LNCAP (cell line): ENCODE data around the gene IFT122.

Source experiments
- TF ChIP-seq, protein P1 (sequence below): fragments of 450-650 bp; IDR thresholded peaks from 2 replicates; pipeline ENCODE4 v1.5.1; 2017; ENCODE audit warnings: mild to moderate bottlenecking

Gene IFT122

DNA sequence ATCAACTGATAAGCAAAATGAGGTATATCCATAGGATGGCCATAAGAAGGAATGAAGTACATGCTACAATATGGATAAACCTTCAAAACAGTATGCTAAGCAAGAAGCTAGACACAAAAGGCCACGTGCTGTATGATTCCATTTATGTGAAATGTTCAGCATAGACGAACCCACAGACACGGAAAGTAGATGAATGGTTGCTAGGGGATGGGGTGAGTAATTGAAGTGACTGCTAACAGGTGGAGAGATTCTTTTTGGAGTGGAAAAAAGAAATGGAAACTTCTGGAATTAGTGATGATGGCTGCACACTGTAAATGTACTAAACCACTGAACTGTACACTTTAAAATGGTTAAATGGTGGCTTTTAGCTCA lies 11.0 kb upstream of the IFT122 start:
- TF ChIP-seq, protein P1, sequence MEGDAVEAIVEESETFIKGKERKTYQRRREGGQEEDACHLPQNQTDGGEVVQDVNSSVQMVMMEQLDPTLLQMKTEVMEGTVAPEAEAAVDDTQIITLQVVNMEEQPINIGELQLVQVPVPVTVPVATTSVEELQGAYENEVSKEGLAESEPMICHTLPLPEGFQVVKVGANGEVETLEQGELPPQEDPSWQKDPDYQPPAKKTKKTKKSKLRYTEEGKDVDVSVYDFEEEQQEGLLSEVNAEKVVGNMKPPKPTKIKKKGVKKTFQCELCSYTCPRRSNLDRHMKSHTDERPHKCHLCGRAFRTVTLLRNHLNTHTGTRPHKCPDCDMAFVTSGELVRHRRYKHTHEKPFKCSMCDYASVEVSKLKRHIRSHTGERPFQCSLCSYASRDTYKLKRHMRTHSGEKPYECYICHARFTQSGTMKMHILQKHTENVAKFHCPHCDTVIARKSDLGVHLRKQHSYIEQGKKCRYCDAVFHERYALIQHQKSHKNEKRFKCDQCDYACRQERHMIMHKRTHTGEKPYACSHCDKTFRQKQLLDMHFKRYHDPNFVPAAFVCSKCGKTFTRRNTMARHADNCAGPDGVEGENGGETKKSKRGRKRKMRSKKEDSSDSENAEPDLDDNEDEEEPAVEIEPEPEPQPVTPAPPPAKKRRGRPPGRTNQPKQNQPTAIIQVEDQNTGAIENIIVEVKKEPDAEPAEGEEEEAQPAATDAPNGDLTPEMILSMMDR: no peak

DNA sequence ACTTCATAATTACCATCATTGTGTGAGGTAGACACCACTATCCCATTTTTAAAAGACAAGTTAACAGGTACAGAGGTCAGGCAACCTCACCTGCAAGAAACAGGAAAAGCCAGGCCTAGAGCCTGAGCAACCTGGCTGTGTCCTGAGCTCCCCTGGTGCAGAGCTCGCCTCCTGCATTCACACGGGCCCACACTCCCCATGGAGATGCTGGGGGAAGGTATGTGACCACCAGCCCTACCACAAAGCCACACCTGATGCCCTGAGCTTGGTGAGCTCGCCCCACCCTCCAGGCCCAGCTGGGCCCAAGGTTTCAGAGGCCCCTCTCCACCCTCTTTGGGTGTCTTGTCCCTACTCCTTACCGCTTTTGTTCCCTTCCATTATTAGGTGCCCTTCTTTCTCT lies 10.4 kb upstream of the IFT122 start:
- TF ChIP-seq, protein P1: no peak

DNA sequence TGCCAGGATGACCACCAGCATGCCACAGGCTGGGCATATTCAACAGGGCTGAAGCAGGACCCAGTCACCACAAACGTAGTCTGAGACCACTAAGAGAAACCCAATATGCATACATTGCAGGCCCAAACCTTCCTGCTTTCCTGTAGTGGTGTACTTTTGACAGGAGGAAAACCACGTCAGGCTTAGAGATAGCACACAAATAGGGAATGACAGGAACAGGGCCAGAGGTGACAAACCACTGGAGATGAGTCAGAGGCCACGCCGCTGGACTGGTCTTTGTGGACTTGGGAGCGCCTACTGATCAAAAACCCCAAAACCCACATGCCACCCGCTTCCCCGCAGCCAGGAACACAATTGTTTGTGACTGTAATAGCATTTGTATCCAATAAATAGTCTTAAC lies 8.0 kb upstream of the IFT122 start:
- TF ChIP-seq, protein P1: no peak

DNA sequence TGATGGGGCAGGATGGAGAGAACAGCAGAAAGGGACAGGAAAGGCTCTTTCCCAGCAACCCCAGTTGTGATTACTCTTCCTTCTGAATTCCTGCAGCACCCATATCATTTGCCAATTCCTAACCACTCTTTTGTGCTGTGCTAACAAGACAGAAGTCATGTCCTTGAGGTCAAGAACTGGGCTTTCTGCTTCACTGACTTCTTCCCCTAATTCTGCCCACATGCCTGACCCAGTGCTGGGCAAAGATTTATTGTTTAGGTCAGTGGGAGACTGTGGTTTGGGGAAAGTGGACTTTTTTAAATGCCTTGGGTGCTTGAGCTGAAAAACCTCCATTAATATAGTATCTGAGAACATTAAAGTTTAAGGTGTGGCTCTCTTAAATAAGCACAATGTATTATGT lies 7.4 kb upstream of the IFT122 start:
- TF ChIP-seq, protein P1: no peak

DNA sequence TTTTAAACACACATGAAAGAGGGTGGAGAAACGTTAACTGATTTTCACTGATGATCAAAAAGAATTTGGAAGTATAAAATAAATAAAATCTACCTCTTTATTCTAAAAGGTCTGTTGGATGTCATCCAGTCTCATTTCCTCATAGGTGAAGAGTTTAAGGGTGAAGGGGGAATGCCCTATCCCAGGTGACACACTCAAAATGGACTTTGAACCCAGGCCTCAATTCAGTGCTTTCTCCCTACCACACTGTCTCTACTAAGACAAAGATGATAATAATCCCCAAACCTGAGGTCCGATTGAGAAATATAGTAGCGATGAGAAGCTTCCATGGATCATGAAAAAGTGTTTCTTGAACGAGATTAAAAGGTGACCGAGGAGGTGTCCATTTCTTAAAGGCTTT lies 6.5 kb upstream of the IFT122 start:
- TF ChIP-seq, protein P1: no peak

DNA sequence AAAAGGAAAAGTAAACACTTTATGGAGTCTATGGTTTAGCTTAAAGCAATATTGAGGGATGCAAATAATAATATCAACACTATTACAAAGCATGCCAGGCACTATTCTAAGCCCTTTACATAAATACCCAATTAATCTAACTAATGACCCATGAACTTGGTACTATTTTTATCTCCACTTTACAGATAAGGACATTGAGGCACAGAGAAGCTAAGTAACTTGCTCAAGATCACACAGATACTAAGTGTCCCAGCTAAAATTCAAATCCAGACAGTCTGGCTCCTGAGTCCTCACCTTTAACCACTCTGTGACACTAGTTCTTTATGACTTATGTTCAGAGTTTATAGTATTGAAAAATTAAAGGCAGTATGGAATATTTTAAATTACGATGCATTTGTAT lies 5.9 kb upstream of the IFT122 start:
- TF ChIP-seq, protein P1: no peak

DNA sequence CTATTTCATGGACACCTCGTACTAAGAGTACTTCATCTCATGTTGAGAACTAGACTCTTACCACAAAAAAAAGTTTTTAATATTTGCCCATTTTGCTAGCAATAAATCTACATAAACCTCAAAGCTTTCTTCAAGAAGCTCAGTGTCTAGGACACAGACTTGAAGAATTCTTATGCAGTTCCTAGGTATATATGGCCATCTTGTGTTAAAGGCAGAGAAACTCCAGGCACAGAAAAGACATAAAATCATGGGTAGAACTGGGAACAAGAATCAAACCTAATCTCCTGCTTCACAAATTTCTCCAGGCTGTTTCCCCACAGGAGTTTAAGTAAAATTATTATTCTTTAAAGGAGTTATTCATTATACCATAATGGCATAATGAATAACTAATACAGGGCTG lies 4.7 kb upstream of the IFT122 start:
- TF ChIP-seq, protein P1: no peak

DNA sequence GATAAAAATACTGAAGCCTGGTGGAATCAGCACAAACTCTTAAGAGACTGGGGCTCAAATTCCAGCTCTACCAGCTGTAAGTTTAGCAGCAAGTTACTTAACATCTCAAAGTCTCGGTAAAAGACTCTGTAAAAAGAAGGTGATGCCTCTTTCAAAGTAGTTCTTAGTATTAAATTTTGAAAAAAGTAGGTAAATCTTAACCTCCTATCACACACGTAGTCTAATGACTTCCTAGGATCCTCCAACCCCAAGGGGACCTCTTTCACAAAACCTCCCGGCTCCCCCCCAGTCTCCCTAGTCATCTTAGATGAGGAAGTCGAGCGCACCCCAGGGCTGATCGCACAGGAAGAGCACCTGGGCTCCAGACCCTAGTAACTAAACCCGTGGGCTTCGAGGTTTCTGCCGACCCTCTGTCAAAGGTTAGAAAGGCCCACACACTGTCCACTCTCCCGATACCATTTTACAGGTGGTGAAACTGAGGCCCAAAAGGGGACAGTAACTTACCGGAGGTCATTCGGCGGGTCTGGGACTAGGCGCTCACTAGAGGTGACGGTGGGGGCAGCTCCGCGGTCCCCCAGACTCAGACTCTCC lies 703 bp upstream of the IFT122 start:
- TF ChIP-seq, protein P1: no peak
